Caco-2 (cell line): Measurements from ENCODE around the gene SPECC1. TPM values are rescaled to one million over a fixed set of nuclear protein-coding genes. Genes with fewer than 3 reads are reported as not detected.

Experiments used
- BruUV-seq: library from RNA; stranded (reverse); fragments of 400-500 nt; replicated peaks from 2 replicates; lab custom pipeline; 2021; lab: Mats Ljungman, UMichigan
- CTCF ChIA-PET: fragments of 300-600 bp; sonication (Branson Sonifier 250); formaldehyde crosslinking; loops from one replicate; lab custom pipeline; 2022; ENCODE audit warnings: antibody characterized with exemption; lab: Charles Lee
- POLR2A ChIA-PET: fragments of 300-600 bp; sonication (Branson Sonifier 250); formaldehyde crosslinking; loops from one replicate; lab custom pipeline; 2022; ENCODE audit warnings: antibody characterized with exemption; lab: Charles Lee
- DNase-seq, 2 experiments: peaks; one replicate each; pipeline versions ENCODE4 v3.0.0 to v3.0.0-alpha.2; 2020 to 2022
- H3K27me3 ChIP-seq: replicated peaks from 2 replicates; pipeline ENCODE4 v1.6.0; 2011; ENCODE audit warnings: low read length; ENCODE audit not compliant: control insufficient read depth, insufficient read depth
- H3K36me3 ChIP-seq: 2 replicates; pipeline ENCODE4 v1.5.1; 2011; ENCODE audit warnings: low read length; ENCODE audit not compliant: control insufficient read depth, insufficient read depth
- H3K4me1 ChIP-seq: fragments of 250-450 bp; sonication (Bioruptor Pico); 2 replicates; pipeline ENCODE4 v1.5.1; 2020; ENCODE audit warnings: mild to moderate bottlenecking
- H3K4me3 ChIP-seq: 2 replicates; pipeline ENCODE4 v1.5.1; 2011; ENCODE audit warnings: low read depth, mild to moderate bottlenecking, control low read depth, low read length
- H3K9me3 ChIP-seq: fragments of 250-450 bp; sonication (Bioruptor Pico); 2 replicates; pipeline ENCODE4 v1.5.1; 2020; ENCODE audit warnings: mild to moderate bottlenecking, moderate library complexity
- H3K27ac Mint-ChIP-seq: one replicate; pipeline ENCODE4 v1.8.0; 2022; ENCODE audit warnings: mixed read lengths; ENCODE audit not compliant: unreplicated experiment
- H3K27me3 Mint-ChIP-seq: one replicate; pipeline ENCODE4 v1.8.0; 2022; ENCODE audit warnings: mixed read lengths; ENCODE audit not compliant: insufficient read depth, unreplicated experiment
- H3K36me3 Mint-ChIP-seq: one replicate; pipeline ENCODE4 v1.8.0; 2022; ENCODE audit warnings: mild to moderate bottlenecking, mixed read lengths; ENCODE audit not compliant: insufficient read depth, unreplicated experiment
- H3K4me1 Mint-ChIP-seq: one replicate; pipeline ENCODE4 v1.8.0; 2022; ENCODE audit warnings: low read depth, mixed read lengths; ENCODE audit not compliant: unreplicated experiment
- H3K4me3 Mint-ChIP-seq: one replicate; pipeline ENCODE4 v1.8.0; 2022; ENCODE audit warnings: mild to moderate bottlenecking, moderate library complexity, mixed read lengths; ENCODE audit not compliant: unreplicated experiment
- H3K9me3 Mint-ChIP-seq: one replicate; pipeline ENCODE4 v1.8.0; 2022; ENCODE audit warnings: mixed read lengths; ENCODE audit not compliant: unreplicated experiment
- CTCF ChIP-seq, 2 experiments: fragments of 200-600 bp in 1 of 2; IDR thresholded peaks; 1 replicate in 1 of 2; 2 replicates in 1 of 2; pipeline versions ENCODE4 v1.5.1 to v1.8.0; 2011 to 2022; ENCODE audit warnings: antibody characterized with exemption in 1 of 2, control low read depth in 1 of 2, inconsistent platforms in 1 of 2, low read depth in 1 of 2, low read length in 1 of 2, mild to moderate bottlenecking in 1 of 2, moderate library complexity in 1 of 2; ENCODE audit not compliant: insufficient read depth in 1 of 2, severe bottlenecking in 1 of 2, unreplicated experiment in 1 of 2
- intact Hi-C: fragments of 100-400 bp; cut with micrococcal nuclease; formaldehyde crosslinking; loops from one replicate; pipeline ENCODE4 v1.10.0; 2022; ENCODE audit not compliant: unreplicated experiment
- total RNA-seq: library from RNA; stranded (reverse); gene quantifications from 2 replicates; pipeline ENCODE4 v1.2.3, GENCODE V29; 2022

The SPECC1 gene
- total RNA-seq, 1 experiment from 2014 or later: 123 TPM

DNA sequence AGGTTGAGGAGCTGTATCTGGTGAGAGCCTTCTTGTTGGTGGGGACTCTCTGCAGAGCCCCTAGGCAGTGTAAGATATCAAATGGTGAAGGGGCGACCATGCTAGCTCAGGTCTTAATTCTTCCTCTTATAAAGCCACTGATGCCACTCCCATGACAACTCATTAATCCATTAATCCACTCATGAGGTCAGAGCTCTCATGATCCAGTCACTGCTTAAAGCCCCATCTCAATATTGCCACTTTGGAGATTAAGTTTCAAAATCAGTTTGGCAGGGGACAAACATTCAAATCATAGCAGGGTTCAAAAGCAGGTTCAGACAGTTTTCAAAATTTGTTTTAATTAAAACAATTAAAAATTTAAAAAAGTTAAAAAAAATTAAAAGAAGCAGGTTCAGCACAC is 13.1 kb upstream of the SPECC1 start:
- intact Hi-C loops: no loop called here
- Mint-ChIP-seq H3K36me3 (no peaks in the 10 kb centered on the region), H3K4me1 (peaks cover 7% of the 10 kb centered on the region), H3K4me3 (no peak overlapping the region), H3K27ac (no peak overlapping the region), H3K27me3 (no peaks in the 10 kb centered on the region), H3K9me3 (no peaks in the 10 kb centered on the region)
- ChIA-PET POLR2A (no interaction called here), CTCF (interaction anchor here (1.2 kb wide), 1 partner anchor 99 kb away, joined by 3 read pairs; no protein-coding TSS in a partner anchor)
- Histone ChIP-seq H3K27me3 (no peaks in the 10 kb centered on the region), H3K36me3 (no peaks in the 10 kb centered on the region), H3K9me3 (no peaks in the 10 kb centered on the region), H3K4me1 (peaks cover 4% of the 10 kb centered on the region; the same call in 1 of the 2 replicates), H3K4me3 (no peak overlapping the region)
- DNase-seq: no peak
- no TSS peak for BruUV-seq
- no peak for TF ChIP-seq CTCF (IDR thresholded peaks at IDR 0.05; ENCODE audit: insufficient read depth in 1 of 2, low read depth in 1 of 2, low read length in 1 of 2, severe bottlenecking in 1 of 2, unreplicated experiment in 1 of 2)

DNA sequence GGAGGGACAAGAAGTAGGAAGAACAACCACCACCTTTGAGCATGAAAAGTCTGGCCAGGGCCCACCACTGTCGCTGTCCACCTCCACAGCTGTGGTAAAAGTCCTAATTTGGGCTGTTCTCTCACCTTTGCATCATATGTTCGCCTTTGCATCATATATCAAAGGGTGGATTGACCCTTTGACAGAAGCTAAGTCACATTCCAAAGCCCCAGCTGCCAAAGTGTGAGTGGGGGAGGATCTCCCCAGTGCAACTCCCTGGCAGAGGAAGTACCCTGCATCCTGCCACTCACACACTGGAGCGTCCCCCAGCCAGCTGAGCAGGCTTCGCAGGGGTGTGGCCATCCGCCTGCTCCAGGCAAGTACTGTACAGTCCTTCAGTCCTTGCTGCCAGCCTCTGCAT is 12.7 kb upstream of the SPECC1 start:
- no TSS peak for BruUV-seq
- POLR2A ChIA-PET: no interaction called here
- intact Hi-C loops: no loop called here

More for the DNA sequence above, 12.7 kb upstream of the SPECC1 start:
- no peaks in the 10 kb centered on the region for H3K27me3 Mint-ChIP-seq
- Histone ChIP-seq H3K36me3 (no peaks in the 10 kb centered on the region), H3K27me3 (no peaks in the 10 kb centered on the region), H3K9me3 (no peaks in the 10 kb centered on the region), H3K4me1 (peaks cover 4% of the 10 kb centered on the region; the same call in 1 of the 2 replicates), H3K4me3 (no peak overlapping the region)
- H3K27ac Mint-ChIP-seq: no peak overlapping the region
- H3K4me1 Mint-ChIP-seq: peaks cover 7% of the 10 kb centered on the region
- peak in 1 of 2 experiments; percentile 38 for DNase-seq
- no peak overlapping the region for H3K4me3 Mint-ChIP-seq
- no peaks in the 10 kb centered on the region for H3K36me3 Mint-ChIP-seq
- no peaks in the 10 kb centered on the region for H3K9me3 Mint-ChIP-seq
- CTCF ChIA-PET: interaction anchor here (0.8 to 1.2 kb wide), 2 partner anchors 12 to 99 kb away, joined by 3 read pairs; no protein-coding TSS in a partner anchor
- TF ChIP-seq CTCF (IDR thresholded peaks at IDR 0.05; ENCODE audit: insufficient read depth in 1 of 2, low read depth in 1 of 2, low read length in 1 of 2, severe bottlenecking in 1 of 2, unreplicated experiment in 1 of 2): no peak
